WERI-Rb-1 (cell line): Measurements from ENCODE around the gene SEC23A.
A peak's percentile ranks its signal among the peaks of the same experiment; 100 is the strongest.
"Not testable (repeated sequence)": the region's sequence is repeated elsewhere in the genome, so short reads cannot be mapped to it uniquely, and the experiment has no call there.

Experiments
- DNase-seq: peaks from one replicate; pipeline ENCODE4 v3.0.0-alpha.2; 2020
- H3K27ac ChIP-seq: fragments of 250-450 bp; sonication (Bioruptor Pico); 2 replicates; pipeline ENCODE4 v1.5.1; 2020; ENCODE audit warnings: mild to moderate bottlenecking, moderate library complexity
- H3K27me3 ChIP-seq: fragments of 250-450 bp; sonication (Bioruptor Pico); 2 replicates; pipeline ENCODE4 v1.5.1; 2021; ENCODE audit warnings: mild to moderate bottlenecking, low read depth, moderate library complexity; ENCODE audit not compliant: insufficient read depth, severe bottlenecking
- H3K36me3 ChIP-seq: fragments of 250-450 bp; sonication (Bioruptor Pico); 2 replicates; pipeline ENCODE4 v1.5.1; 2020; ENCODE audit warnings: mild to moderate bottlenecking, moderate library complexity
- H3K4me3 ChIP-seq: 2 replicates; pipeline ENCODE4 v1.5.1; 2011; ENCODE audit warnings: low read depth, mild to moderate bottlenecking, control low read depth, low read length
- H3K9me3 ChIP-seq: fragments of 250-450 bp; sonication (Bioruptor Pico); 2 replicates; pipeline ENCODE4 v1.5.1; 2021; ENCODE audit warnings: mild to moderate bottlenecking, moderate library complexity; ENCODE audit not compliant: severe bottlenecking
- TF ChIP-seq, protein P1 (sequence below): IDR thresholded peaks from 2 replicates; pipeline ENCODE4 v1.5.1; 2011; ENCODE audit warnings: low read depth, mild to moderate bottlenecking, control low read depth, inconsistent platforms, low read length

The SEC23A gene

DNA sequence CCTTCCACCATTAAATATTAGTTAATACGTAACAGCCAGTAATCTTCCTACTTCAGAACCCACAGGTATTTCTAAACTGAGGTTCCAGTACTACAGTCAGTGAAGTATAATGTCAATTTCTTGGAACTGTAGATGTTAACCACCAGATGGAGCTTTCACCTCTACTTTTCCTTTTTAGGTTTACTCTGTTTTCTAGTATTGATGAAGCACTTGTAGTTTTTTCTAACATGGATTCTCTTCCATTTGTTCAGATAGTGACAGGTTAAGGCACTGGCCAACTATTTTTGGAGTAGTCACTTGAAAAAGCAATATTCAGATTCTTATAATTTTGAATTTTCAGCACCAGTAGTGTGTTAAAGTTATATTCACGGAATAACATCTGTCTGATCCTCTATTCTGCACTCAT, 4.6 kb upstream of the SEC23A start:
- no peaks in the 10 kb centered on the region for H3K27me3 ChIP-seq
- H3K9me3 ChIP-seq, result no peaks in the 10 kb centered on the region
- no peak for DNase-seq
- H3K27ac ChIP-seq, result no peak overlapping the region
- TF ChIP-seq, protein P1, sequence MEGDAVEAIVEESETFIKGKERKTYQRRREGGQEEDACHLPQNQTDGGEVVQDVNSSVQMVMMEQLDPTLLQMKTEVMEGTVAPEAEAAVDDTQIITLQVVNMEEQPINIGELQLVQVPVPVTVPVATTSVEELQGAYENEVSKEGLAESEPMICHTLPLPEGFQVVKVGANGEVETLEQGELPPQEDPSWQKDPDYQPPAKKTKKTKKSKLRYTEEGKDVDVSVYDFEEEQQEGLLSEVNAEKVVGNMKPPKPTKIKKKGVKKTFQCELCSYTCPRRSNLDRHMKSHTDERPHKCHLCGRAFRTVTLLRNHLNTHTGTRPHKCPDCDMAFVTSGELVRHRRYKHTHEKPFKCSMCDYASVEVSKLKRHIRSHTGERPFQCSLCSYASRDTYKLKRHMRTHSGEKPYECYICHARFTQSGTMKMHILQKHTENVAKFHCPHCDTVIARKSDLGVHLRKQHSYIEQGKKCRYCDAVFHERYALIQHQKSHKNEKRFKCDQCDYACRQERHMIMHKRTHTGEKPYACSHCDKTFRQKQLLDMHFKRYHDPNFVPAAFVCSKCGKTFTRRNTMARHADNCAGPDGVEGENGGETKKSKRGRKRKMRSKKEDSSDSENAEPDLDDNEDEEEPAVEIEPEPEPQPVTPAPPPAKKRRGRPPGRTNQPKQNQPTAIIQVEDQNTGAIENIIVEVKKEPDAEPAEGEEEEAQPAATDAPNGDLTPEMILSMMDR, result 0 out of 2 replicates have a peak, but pooled peaks have one; percentile 21
- H3K4me3 ChIP-seq, result no peak overlapping the region
- H3K36me3 ChIP-seq, result no peaks in the 10 kb centered on the region

DNA sequence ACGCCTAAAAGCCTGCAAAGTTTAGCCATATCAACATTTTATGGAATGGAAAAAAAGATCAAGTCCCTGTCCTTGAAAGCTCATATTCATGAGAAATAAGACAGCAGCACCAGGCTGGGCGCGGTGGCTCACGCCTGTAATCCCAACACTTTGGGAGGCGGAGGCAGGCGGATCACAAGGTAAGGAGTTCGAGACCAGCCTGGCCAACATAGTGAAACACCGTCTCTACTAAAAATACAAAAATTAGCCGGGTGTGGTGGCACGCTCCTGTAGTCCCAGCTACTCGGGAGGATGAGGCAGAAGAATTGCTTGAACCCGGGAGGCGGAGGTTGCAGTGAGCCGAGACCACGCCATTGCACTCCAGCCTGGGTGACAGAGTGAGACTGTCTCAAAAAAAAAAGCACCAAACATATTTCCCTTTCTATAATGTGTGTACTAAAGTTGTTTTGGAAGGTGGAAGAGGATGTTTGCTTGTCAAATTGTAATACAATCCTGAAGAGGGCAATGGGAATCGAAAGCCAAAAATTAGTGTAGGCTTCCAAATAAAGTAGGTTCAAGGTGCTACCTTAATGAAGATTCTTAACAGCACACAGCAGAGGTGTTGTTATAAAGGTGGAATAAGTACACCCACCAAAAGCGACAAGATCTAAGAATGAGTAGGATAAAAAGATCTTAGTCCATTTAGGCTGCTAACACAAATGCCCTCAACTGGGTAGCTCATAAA, 1.2 kb upstream of the SEC23A start:
- H3K4me3 ChIP-seq, result peak overlapping the region; percentile 81
- H3K27ac ChIP-seq, H3K27me3 ChIP-seq, H3K36me3 ChIP-seq, H3K9me3 ChIP-seq, DNase-seq: not testable (repeated sequence)

DNA sequence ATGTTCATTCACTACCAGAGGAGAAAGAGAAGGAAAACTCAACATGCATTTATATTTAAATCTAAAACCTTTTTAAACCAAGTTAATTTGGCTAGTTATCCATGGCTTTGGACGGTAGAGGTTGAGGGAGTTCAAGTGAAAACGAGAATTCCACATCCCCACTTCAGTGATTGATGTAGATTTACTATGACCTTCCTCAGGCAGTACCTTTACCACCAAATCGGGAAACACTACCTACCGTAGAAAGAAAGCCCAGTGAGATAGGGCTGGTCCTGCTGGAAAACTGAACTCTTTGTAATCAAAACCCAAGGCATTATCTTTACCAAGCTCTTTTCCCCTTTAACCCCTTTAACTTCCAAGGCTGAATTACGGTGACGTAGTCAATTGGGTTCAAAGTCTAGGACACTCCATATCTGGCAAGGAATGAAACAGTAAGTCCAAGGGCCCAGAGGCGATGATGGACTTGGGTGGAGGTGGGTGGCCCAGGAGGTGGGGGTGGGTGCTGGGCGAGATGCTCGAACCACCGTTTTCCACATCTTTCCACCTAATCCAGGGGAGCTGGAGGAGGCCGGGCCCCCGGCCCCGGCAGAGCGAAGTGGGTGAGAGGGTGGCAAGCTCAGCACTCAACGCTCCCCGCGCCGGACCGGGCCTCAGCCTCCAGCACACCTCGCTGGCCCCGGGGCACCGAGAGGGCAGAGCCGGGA, 618 bp downstream of the SEC23A start:
- Histone ChIP-seq H3K36me3 (no peaks in the 10 kb centered on the region), H3K27me3 (no peaks in the 10 kb centered on the region), H3K9me3 (no peaks in the 10 kb centered on the region), H3K4me3 (peak overlapping the region; percentile 81), H3K27ac (peak overlapping the region; percentile 74)
- DNase-seq, result no peak
- TF ChIP-seq, protein P1, result no peak

DNA sequence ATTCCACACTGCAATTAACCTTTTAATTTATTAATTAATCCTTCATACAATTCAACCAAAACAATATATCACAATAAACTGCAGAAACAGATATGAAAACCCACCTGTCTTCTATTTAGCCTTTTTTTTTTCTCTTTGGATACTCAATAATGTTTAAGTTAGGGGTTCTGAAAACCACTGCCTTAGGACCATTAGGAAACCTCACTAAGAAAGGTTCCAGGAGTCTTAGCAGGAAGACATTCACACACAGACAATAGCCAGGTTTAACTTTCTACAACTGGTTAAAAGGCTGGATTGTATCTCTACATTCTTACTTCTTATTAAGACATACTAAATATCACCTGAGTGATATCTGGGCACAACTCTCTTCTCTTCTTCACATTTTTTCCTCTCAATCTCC, 3.3 kb downstream of the SEC23A start:
- DNase-seq, result no peak
- Histone ChIP-seq H3K36me3 (peaks cover 7% of the 10 kb centered on the region), H3K4me3 (no peak overlapping the region), H3K9me3 (no peaks in the 10 kb centered on the region), H3K27me3 (no peaks in the 10 kb centered on the region), H3K27ac (no peak overlapping the region)
- TF ChIP-seq, protein P1, result no peak

DNA sequence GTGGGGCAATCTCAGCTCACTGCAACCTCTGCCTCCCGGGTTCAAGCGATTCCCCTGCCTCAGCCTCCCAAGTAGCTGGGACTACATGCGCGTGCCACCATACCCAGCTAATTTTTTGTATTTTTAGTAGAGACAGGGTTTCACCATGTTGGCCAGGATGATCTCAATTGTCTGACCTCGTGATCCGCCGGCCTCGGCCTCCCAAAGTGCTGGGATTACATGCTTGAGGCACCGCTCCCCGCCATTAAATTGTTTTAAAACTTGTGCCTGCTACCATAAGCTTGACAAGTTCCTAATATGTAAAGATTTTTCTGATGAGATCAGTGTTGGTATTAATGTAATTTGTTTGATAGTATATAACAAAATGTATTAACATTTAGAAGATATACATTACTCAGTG, 3.8 kb downstream of the SEC23A start:
- not testable (repeated sequence) for H3K27me3 ChIP-seq, DNase-seq, H3K4me3 ChIP-seq, H3K9me3 ChIP-seq, H3K36me3 ChIP-seq, H3K27ac ChIP-seq

DNA sequence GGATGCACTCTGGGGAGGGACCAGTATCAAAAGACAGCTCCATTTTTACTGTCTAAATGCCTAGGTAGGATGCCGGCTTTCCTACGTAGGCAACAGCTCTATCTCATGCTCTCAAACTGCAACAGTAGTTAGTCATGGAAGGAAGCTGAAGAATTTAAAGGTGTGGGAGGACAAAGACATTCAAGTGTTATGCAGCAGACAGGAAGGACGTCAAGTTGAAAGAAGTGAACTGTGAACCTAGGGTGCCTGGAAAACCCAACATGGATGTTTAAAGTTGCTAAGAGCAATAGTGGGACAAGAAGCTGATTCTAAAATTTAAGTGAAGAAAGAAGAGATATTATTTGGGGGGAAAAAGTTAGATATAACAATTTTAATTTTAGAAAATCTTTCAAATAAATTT, 5.9 kb downstream of the SEC23A start:
- H3K27ac ChIP-seq, result no peak overlapping the region
- no peak overlapping the region for H3K4me3 ChIP-seq
- peaks cover 15% of the 10 kb centered on the region for H3K36me3 ChIP-seq
- H3K9me3 ChIP-seq, result no peaks in the 10 kb centered on the region
- H3K27me3 ChIP-seq, result no peaks in the 10 kb centered on the region
- DNase-seq, result no peak
- TF ChIP-seq, protein P1, result no peak

DNA sequence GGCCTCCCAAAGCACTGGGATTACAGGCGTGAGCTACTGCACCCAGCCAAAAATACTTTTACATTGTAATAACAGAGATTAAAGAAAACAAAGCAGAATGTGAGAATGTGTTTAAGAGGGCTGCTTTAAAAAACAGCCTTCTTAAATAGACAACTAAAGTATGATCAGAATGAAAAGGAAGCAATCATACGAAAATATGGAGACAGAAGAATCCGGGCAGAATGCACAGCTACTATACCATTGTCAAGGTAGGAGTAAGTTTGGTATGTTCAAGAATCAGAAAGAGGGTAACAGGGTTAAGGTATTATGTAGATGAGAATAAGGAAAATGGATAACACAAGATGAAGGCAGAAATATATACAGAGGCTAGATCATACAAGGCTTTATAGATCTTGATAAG, 8.5 kb downstream of the SEC23A start:
- H3K9me3 ChIP-seq, result no peaks in the 10 kb centered on the region
- H3K27ac ChIP-seq, result no peak overlapping the region
- H3K4me3 ChIP-seq, result no peak overlapping the region
- DNase-seq, result no peak
- no peaks in the 10 kb centered on the region for H3K27me3 ChIP-seq
- H3K36me3 ChIP-seq, result peaks cover 38% of the 10 kb centered on the region
- TF ChIP-seq, protein P1, result no peak
